ENCODE measurements around the gene CAPN6.

CAPN6 gene, protein sequence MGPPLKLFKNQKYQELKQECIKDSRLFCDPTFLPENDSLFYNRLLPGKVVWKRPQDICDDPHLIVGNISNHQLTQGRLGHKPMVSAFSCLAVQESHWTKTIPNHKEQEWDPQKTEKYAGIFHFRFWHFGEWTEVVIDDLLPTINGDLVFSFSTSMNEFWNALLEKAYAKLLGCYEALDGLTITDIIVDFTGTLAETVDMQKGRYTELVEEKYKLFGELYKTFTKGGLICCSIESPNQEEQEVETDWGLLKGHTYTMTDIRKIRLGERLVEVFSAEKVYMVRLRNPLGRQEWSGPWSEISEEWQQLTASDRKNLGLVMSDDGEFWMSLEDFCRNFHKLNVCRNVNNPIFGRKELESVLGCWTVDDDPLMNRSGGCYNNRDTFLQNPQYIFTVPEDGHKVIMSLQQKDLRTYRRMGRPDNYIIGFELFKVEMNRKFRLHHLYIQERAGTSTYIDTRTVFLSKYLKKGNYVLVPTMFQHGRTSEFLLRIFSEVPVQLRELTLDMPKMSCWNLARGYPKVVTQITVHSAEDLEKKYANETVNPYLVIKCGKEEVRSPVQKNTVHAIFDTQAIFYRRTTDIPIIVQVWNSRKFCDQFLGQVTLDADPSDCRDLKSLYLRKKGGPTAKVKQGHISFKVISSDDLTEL

DNA sequence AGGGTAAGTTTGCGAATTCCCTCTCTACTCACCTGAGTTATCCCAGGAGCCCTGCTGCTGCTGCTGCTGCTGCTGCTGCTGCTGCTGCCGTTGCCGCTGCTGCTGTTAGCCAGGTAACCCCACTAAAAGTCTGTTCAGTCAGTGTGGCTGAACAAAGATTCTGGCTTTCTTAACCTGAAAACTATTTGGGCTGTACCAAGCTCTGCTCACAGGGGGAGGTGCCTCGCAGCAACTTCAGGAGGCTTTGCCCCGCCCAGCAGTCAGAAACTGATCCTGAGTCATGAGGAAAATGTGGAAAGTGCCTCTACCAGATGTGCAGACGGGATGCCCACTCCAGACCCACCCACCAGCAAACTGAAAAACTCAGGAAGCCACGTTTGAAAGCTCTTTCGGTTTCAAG, at the start of gene CAPN6:
Gene CAPN6, minus strand, starts transcription at position 145 of the 400 bp plus-strand sequence. CDS start 6,547 bp downstream, outside the sequence.
- Histone ChIP-seq H3K36me3 (ENCODE audit: insufficient read depth, low read length) (no peaks in the 10 kb centered on the region), H3K27me3 (ENCODE audit: control insufficient read depth in 1 of 2, insufficient read depth in 2 of 2, low read length in 2 of 2) (peaks cover 4 to 22% of the 10 kb centered on the region in 2 donors), H3K9me3 (ENCODE audit: low read length) (no peaks in the 10 kb centered on the region), H3K9ac (ENCODE audit: low read length) (no peak within 1 kb of the TSS), H3K4me3 (ENCODE audit: low read depth in 1 of 2, low read length in 2 of 2) (no peak within 1 kb of the TSS), H3K4me1 (ENCODE audit: insufficient read depth, low read length) (no peaks in the 10 kb centered on the region), H3K27ac (ENCODE audit: low read depth, low read length) (no peak within 1 kb of the TSS)

DNA sequence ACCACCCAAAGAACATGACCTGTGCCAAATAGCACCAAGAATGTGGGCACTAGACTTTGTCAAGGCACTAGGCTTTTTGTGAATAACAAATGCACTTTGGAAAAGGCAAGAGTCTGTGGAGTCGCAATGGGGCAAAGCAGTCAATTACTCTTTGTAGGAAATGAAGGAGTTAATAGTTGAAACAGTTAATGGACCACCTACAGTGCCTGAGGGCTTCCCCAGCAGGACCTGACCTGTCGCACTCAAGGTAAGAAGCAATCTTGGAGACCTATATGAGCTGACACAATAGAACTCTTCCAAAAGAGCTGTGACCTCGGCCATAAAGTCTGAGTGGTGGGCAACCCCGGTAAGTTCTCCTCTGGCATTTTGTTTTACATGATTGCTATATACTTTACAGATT, 49.2 kb upstream of the CAPN6 start:
- Histone ChIP-seq H3K27me3 (ENCODE audit: control insufficient read depth in 1 of 2, insufficient read depth in 2 of 2, low read length in 2 of 2) (no peaks in the 10 kb centered on the region), H3K27ac (ENCODE audit: low read depth, low read length) (no peak overlapping the region), H3K4me1 (ENCODE audit: insufficient read depth, low read length) (no peaks in the 10 kb centered on the region), H3K9me3 (ENCODE audit: low read length) (no peaks in the 10 kb centered on the region), H3K4me3 (ENCODE audit: low read depth in 1 of 2, low read length in 2 of 2) (no peak overlapping the region), H3K36me3 (ENCODE audit: insufficient read depth, low read length) (no peaks in the 10 kb centered on the region), H3K9ac (ENCODE audit: low read length) (no peak overlapping the region)

DNA sequence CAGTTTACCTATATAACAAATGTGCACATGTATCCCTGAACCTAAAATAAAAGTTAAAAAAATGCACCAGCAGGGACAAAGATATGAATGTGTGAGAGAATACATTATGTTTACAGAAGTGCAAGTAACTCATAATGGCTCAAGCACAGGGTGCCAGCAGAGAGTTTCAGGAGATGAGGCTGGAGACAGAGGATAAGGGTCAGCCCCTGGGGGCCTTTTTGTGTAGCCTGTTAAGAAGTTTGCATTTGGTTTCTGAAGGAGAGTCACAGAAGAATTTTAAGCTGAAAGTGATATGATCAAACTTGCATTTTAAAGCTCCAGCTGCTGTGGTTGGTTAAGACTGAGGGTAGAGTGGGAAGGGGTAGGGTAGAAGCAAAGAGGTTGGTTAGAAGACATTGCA, 48.6 kb upstream of the CAPN6 start:
- Histone ChIP-seq H3K36me3 (ENCODE audit: insufficient read depth, low read length) (no peaks in the 10 kb centered on the region), H3K4me3 (ENCODE audit: low read depth in 1 of 2, low read length in 2 of 2) (no peak overlapping the region), H3K9ac (ENCODE audit: low read length) (no peak overlapping the region), H3K27me3 (ENCODE audit: control insufficient read depth in 1 of 2, insufficient read depth in 2 of 2, low read length in 2 of 2) (no peaks in the 10 kb centered on the region), H3K4me1 (ENCODE audit: insufficient read depth, low read length) (no peaks in the 10 kb centered on the region), H3K27ac (ENCODE audit: low read depth, low read length) (no peak overlapping the region), H3K9me3 (ENCODE audit: low read length) (no peaks in the 10 kb centered on the region)

DNA sequence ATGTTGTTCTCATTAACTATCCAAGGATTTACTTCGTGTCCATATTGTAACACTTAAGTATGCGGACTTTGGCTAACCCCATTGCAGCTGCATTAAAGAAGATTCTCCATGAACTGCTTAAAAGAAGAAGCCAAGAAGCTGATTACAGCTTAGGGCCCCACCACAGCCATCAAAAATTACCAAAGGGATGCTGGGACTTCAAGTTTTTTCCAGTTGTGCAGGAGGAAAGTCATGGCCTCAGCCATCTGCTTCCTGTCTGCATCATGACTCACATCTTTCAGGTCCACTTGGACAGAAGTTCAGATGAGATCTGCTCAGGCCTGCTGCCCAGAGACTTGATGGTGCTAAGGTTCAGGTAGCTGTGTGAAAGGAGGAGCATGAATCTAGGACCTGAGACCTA, 38.8 kb upstream of the CAPN6 start:
- Histone ChIP-seq H3K4me3 (ENCODE audit: low read depth in 1 of 2, low read length in 2 of 2) (no peak overlapping the region), H3K27me3 (ENCODE audit: control insufficient read depth in 1 of 2, insufficient read depth in 2 of 2, low read length in 2 of 2) (peaks cover 0 to 7% of the 10 kb centered on the region in 2 donors), H3K9ac (ENCODE audit: low read length) (no peak overlapping the region), H3K36me3 (ENCODE audit: insufficient read depth, low read length) (no peaks in the 10 kb centered on the region), H3K9me3 (ENCODE audit: low read length) (no peaks in the 10 kb centered on the region), H3K27ac (ENCODE audit: low read depth, low read length) (no peak overlapping the region), H3K4me1 (ENCODE audit: insufficient read depth, low read length) (no peaks in the 10 kb centered on the region)

DNA sequence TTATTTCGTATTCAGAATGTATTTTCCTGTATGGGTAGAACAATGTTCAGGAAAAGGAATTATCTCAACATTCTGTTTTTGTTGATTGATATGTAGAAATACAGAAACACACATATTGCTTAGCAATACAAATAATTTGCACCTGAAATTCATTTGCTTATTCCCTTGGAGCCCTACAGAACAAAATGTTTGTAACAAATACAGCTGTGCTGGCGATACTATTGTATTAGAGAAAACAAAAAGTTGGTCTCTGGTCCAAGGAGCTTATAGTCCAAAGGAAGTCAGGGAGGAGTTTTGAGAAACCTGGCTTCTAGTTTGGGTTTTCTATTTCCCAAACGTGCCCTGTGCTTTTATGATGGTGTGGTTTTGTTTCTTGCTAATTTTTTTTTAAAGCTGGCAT, 37.8 kb upstream of the CAPN6 start:
- Histone ChIP-seq H3K27me3 (ENCODE audit: control insufficient read depth in 1 of 2, insufficient read depth in 2 of 2, low read length in 2 of 2) (peaks cover 0 to 7% of the 10 kb centered on the region in 2 donors), H3K4me1 (ENCODE audit: insufficient read depth, low read length) (no peaks in the 10 kb centered on the region), H3K4me3 (ENCODE audit: low read depth in 1 of 2, low read length in 2 of 2) (no peak overlapping the region), H3K9me3 (ENCODE audit: low read length) (no peaks in the 10 kb centered on the region), H3K9ac (ENCODE audit: low read length) (no peak overlapping the region), H3K36me3 (ENCODE audit: insufficient read depth, low read length) (no peaks in the 10 kb centered on the region), H3K27ac (ENCODE audit: low read depth, low read length) (no peak overlapping the region)

DNA sequence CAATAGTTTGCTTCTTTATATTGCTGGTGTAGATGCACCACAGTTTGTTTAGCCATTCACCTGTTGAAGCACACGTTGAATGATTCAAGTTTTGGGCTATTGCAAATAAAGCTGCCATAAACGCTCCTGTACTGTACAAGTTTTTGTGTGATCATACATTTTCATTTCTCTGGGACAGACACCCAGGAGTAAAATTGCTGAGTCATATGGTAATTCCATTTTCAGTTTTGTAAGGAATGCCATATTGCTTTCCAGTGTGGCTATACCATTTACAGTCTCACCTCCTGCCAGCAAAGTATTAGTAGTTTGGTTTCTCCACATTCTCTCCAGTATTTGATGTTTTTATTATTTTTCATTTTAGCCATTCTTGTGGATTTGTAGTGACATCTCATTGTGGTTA, 32.0 kb upstream of the CAPN6 start:
- H3K27me3 ChIP-seq (ENCODE audit: control insufficient read depth in 1 of 2, insufficient read depth in 2 of 2, low read length in 2 of 2) = peaks cover 0 to 9% of the 10 kb centered on the region in 2 donors
- H3K4me1 ChIP-seq (ENCODE audit: insufficient read depth, low read length) = no peaks in the 10 kb centered on the region
- no peak overlapping the region for H3K4me3 ChIP-seq (ENCODE audit: low read depth in 1 of 2, low read length in 2 of 2)
- no peaks in the 10 kb centered on the region for H3K36me3 ChIP-seq (ENCODE audit: insufficient read depth, low read length)
- no peaks in the 10 kb centered on the region for H3K9me3 ChIP-seq (ENCODE audit: low read length)
- no peak overlapping the region for H3K27ac ChIP-seq (ENCODE audit: low read depth, low read length)
- H3K9ac ChIP-seq (ENCODE audit: low read length) = no peak overlapping the region

DNA sequence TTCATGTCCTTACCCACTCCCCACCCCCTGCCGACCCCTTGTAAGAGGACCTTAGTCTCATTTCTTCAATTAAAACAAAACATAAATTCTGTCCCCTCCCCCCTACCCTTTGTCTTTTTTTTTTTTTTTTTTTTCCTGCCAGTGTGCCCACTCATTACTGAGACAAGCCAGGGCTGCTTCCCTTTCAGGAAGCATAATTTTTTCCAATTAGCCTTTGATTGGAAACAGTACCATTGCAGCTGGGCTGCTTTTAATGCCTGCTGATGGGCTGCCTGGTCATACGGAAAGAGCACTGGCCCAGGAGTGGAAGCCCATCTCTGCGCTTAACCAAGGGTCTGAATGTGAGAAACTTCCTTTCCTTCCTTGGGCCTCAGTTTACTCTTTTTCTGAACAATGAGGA, 18.6 kb upstream of the CAPN6 start:
- no peaks in the 10 kb centered on the region for H3K36me3 ChIP-seq (ENCODE audit: insufficient read depth, low read length)
- peaks cover 7 to 9% of the 10 kb centered on the region in 2 donors for H3K27me3 ChIP-seq (ENCODE audit: control insufficient read depth in 1 of 2, insufficient read depth in 2 of 2, low read length in 2 of 2)
- no peaks in the 10 kb centered on the region for H3K4me1 ChIP-seq (ENCODE audit: insufficient read depth, low read length)
- H3K4me3 ChIP-seq (ENCODE audit: low read depth in 1 of 2, low read length in 2 of 2) = no peak overlapping the region
- H3K27ac ChIP-seq (ENCODE audit: low read depth, low read length) = no peak overlapping the region
- H3K9me3 ChIP-seq (ENCODE audit: low read length) = no peaks in the 10 kb centered on the region
- H3K9ac ChIP-seq (ENCODE audit: low read length) = no peak overlapping the region

DNA sequence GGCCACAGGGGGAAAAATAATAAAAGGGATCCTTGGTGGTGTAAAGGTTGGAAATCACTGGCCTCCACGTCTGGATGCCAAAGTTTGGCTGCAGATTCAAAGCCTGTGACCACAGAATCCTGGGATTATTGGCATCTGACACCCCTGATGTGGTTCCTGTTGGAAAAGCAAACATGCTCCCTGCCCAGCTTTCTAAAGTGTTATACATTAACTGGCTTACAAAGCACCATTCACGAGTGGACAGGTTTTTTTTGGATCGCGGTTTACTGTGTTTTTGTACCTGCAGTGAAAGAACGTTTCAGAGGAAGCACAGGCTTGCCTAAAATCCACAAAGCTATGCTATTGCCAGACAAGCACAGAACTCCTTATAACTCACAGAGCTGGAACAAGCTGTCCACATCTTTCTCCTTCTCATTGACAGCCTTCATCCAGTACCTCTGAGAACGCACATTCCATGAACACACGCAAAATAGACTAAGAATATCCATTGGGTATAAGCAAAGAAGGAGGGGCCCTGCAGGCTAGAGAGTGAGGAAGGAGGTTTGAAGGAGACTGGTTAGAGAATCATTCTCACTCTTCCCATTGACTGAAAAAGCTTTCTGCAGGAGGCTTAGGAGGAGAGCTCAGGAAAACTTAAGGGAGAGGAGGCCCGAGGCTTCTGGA, 14.5 kb upstream of the CAPN6 start:
- Histone ChIP-seq H3K4me1 (ENCODE audit: insufficient read depth, low read length) (no peaks in the 10 kb centered on the region), H3K4me3 (ENCODE audit: low read depth in 1 of 2, low read length in 2 of 2) (no peak overlapping the region), H3K36me3 (ENCODE audit: insufficient read depth, low read length) (no peaks in the 10 kb centered on the region), H3K27me3 (ENCODE audit: control insufficient read depth in 1 of 2, insufficient read depth in 2 of 2, low read length in 2 of 2) (peaks cover 4 to 9% of the 10 kb centered on the region in 2 donors), H3K9ac (ENCODE audit: low read length) (no peak overlapping the region), H3K9me3 (ENCODE audit: low read length) (no peaks in the 10 kb centered on the region), H3K27ac (ENCODE audit: low read depth, low read length) (no peak overlapping the region)

DNA sequence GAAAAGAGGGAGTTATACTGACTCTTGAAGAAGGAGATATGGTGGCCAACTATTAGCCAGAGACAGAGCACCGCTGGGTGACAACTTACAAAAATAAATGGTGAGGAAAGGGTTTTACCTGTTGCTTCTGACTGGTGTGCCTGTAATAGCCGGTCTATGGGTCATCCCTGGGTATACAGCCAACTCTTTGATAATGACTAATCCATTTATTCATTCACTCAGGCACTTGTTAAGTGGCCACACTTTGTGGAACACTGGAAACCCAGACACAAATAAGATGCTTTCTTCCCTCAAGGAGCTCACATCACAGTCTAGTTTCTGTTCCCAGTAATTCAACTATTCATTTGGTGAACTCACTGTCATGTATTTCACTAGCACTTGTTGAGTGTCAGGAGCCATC, 13.2 kb upstream of the CAPN6 start:
- Histone ChIP-seq H3K27ac (ENCODE audit: low read depth, low read length) (no peak overlapping the region), H3K27me3 (ENCODE audit: control insufficient read depth in 1 of 2, insufficient read depth in 2 of 2, low read length in 2 of 2) (peaks cover 0 to 6% of the 10 kb centered on the region in 2 donors), H3K9ac (ENCODE audit: low read length) (no peak overlapping the region), H3K9me3 (ENCODE audit: low read length) (no peaks in the 10 kb centered on the region), H3K4me3 (ENCODE audit: low read depth in 1 of 2, low read length in 2 of 2) (no peak overlapping the region), H3K4me1 (ENCODE audit: insufficient read depth, low read length) (no peaks in the 10 kb centered on the region), H3K36me3 (ENCODE audit: insufficient read depth, low read length) (no peaks in the 10 kb centered on the region)

DNA sequence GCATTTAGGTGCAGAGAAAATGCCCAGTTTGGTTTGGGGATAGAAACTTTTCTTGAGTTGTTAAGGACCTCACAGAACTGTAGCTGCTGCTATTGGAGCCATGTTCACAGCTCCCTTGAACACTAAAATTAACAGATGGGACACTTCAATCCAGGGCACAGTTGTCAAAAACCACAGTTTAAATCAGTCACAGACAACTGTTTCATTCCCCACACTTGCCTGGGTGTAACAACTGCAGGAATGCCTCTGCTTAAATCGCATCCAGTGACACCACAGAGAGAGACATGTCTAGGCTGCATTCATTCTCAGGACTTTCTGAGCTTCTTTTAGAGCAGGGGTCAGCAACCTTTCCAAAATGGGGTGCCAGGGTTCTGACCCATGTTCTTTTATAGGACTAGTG, 12.7 kb upstream of the CAPN6 start:
- Histone ChIP-seq H3K36me3 (ENCODE audit: insufficient read depth, low read length) (no peaks in the 10 kb centered on the region), H3K4me1 (ENCODE audit: insufficient read depth, low read length) (no peaks in the 10 kb centered on the region), H3K4me3 (ENCODE audit: low read depth in 1 of 2, low read length in 2 of 2) (no peak overlapping the region), H3K9ac (ENCODE audit: low read length) (no peak overlapping the region), H3K27me3 (ENCODE audit: control insufficient read depth in 1 of 2, insufficient read depth in 2 of 2, low read length in 2 of 2) (peaks cover 0 to 6% of the 10 kb centered on the region in 2 donors), H3K9me3 (ENCODE audit: low read length) (no peaks in the 10 kb centered on the region), H3K27ac (ENCODE audit: low read depth, low read length) (no peak overlapping the region)

DNA sequence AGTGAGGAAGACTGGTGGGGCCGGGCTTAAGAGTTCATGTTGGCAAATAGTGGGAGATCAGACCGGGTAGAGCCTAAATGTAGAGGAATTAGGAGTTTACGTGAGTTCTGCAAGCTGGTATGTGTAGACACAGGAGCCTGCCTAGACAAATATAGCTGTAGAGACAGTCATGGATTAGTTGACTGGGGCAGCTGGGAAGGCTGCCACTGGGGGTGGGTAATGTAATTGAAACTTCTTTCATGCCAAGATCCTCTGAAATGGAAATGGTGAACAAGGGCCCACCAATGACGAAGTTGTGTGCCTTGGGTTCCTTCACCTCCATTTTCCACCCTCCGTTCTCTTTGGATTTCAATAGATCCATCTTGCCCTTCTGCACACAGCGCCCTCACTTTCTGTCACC, 11.9 kb upstream of the CAPN6 start:
- Histone ChIP-seq H3K4me3 (ENCODE audit: low read depth in 1 of 2, low read length in 2 of 2) (no peak overlapping the region), H3K9ac (ENCODE audit: low read length) (no peak overlapping the region), H3K9me3 (ENCODE audit: low read length) (no peaks in the 10 kb centered on the region), H3K36me3 (ENCODE audit: insufficient read depth, low read length) (no peaks in the 10 kb centered on the region), H3K27me3 (ENCODE audit: control insufficient read depth in 1 of 2, insufficient read depth in 2 of 2, low read length in 2 of 2) (peaks cover 0 to 5% of the 10 kb centered on the region in 2 donors), H3K27ac (ENCODE audit: low read depth, low read length) (no peak overlapping the region), H3K4me1 (ENCODE audit: insufficient read depth, low read length) (no peaks in the 10 kb centered on the region)
